GM12801 (cell line): ENCODE results near the gene MT1E.

Experiments used
- TF ChIP-seq, protein P1 (sequence below): IDR thresholded peaks from one replicate; pipeline ENCODE4 v1.5.1; 2011; ENCODE audit warnings: control low read depth; ENCODE audit not compliant: insufficient read length; ENCODE audit errors: extremely low read depth

Gene MT1E

DNA sequence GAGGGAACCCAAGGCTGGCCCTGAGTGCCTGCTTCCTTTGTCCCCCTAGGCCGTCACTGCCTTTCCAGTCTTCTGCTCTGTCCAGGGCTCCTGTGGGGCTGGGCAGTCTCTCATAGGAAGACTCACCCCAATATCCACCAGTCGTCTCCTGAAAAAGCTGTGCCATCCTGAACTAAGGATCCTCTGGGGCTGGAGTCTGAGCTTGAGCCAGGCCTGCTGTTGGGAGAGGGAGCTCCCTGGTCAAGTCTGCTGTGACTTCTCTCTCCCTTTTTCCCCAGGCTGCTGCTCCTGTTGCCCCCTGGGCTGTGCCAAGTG is 45.0 kb downstream of the MT1E start:
- TF ChIP-seq, protein P1, sequence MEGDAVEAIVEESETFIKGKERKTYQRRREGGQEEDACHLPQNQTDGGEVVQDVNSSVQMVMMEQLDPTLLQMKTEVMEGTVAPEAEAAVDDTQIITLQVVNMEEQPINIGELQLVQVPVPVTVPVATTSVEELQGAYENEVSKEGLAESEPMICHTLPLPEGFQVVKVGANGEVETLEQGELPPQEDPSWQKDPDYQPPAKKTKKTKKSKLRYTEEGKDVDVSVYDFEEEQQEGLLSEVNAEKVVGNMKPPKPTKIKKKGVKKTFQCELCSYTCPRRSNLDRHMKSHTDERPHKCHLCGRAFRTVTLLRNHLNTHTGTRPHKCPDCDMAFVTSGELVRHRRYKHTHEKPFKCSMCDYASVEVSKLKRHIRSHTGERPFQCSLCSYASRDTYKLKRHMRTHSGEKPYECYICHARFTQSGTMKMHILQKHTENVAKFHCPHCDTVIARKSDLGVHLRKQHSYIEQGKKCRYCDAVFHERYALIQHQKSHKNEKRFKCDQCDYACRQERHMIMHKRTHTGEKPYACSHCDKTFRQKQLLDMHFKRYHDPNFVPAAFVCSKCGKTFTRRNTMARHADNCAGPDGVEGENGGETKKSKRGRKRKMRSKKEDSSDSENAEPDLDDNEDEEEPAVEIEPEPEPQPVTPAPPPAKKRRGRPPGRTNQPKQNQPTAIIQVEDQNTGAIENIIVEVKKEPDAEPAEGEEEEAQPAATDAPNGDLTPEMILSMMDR, result no peak

DNA sequence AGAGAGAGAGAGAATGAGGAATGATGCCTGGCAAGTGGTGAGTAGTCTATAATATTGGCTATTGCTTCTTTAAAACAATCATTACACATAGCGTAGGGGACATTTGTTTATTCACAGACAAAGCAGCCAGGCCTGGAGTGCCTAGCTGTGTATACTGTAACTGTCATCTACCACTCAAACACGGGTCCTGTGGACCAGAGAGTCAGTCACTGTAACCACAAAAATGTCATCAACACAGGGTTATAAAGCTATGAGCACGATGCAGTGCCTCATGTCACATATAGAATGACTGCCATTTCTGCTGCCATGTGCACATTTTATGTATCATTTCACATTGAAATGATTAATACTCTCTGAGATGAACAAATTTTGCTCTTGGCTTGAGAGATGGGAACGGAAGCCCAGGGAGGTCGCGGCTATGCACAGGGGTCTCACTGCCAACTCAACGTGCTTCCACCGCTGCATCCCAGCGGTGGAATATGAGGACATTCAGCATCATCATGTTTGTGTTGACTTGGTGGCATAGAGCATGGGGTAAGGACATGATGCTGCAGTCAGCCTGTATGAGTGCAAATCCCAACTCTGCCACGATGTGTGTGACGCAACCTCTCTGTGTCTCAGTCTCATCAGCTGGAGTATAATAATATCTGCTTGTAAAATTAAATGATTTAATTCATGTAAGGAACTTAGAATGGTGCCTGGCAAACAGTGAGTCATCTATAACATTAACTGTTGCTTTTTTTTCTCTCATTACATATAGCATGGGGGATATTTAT is 47.4 kb downstream of the MT1E start:
- TF ChIP-seq, protein P1, result no peak

DNA sequence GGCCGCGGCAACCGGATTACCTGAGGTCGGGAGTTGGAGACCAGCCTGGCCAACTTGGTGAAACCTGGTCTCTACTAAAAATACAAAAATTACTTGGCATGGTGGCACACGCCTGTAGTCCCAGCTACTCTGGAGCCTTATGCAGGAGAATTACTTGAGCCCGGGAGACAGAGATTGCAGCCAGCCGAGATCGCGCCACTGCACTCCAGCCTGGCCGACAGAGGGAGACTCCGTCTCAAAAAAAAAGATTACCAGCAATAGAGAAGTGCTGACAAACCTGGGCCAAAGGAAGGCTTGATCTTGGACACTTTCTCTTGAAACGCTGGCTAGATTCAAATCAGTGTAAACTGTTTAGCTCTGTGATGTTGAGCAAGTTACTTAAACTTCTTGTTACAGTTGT is 48.3 kb downstream of the MT1E start:
- TF ChIP-seq, protein P1, result no peak

DNA sequence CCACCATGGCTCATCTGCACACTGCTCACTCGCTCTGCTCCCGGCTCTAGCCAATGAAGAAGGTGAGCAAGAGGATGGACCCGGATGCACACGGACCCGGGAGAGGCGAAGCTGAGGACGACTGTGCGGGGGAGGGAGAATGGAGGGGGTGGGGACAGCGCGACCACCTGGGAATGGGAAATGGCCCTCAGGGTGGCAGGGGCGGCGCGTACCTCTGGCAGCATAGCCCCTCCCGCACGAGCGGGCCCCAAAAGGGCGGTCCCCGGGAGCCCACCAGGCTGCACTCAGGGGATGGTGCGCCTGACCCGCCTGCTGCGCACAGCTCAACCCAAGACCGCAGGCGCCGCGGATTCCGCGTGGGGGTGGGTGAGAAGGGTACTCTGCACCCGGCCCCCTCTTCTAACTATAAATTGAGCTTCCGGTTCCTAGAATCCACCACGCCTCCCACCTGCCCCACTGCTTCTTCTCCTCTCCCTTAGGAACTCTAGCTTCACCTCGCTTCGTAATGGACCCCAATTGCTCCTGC is 50.2 kb downstream of the MT1E start:
- TF ChIP-seq, protein P1, result no peak
